Tracheal epithelial cell (primary cell): ENCODE measurements around the gene LRPPRC. TPM values are rescaled to one million over a fixed set of nuclear protein-coding genes. Genes with fewer than 3 reads are reported as not detected.

Experiments used
- total RNA-seq: library from RNA; depleted of rRNA; stranded (reverse); fragments of >200 nt; gene quantifications from 2 replicates; pipeline ENCODE4 v1.2.1, GENCODE V29; 2014

The LRPPRC gene
- 68.0 and 89.5 TPM in 2 replicates for total RNA-seq

DNA sequence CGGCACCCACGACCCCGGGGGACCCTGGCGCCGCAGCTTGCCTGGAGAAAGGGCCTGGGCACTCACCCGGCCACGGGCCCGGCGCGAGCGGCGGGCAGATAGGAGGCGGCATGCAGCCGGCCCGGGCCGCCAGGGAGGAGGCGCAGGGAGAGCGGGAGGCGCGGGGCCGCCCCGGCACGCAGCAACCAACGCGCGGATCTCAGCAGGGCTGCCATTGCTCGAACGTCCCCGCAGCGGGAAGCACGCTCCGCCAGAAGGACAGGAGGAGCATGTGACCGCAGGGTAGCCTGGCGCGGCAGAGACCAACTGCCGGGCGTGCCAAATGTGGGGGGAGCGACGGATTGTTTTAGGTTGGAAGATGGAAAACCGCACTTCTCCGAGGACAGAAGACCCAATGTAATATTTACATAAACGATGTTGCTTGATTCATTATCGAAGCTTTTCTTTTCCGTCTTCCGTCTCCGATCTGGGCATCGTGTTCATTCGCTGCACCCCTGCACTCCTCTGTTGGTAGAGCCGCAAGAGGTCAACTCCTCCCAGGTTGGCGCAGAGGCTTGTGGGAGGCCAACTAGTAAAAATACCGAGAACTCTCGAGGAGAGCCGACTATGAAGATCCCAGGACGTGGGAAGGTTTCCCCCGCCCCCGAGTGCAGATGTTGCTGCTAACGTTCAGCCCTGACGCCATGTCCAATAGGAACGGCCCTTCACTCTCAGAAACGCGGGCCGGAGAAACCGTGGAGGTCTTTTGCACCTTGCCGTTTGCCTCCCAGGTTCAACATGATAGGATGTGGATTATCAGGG lies at the start of gene LRPPRC:
Gene LRPPRC, minus strand, starts transcription at position 257 of the 801 bp plus-strand sequence. Its CDS starts 42 bp downstream, at position 215.

DNA sequence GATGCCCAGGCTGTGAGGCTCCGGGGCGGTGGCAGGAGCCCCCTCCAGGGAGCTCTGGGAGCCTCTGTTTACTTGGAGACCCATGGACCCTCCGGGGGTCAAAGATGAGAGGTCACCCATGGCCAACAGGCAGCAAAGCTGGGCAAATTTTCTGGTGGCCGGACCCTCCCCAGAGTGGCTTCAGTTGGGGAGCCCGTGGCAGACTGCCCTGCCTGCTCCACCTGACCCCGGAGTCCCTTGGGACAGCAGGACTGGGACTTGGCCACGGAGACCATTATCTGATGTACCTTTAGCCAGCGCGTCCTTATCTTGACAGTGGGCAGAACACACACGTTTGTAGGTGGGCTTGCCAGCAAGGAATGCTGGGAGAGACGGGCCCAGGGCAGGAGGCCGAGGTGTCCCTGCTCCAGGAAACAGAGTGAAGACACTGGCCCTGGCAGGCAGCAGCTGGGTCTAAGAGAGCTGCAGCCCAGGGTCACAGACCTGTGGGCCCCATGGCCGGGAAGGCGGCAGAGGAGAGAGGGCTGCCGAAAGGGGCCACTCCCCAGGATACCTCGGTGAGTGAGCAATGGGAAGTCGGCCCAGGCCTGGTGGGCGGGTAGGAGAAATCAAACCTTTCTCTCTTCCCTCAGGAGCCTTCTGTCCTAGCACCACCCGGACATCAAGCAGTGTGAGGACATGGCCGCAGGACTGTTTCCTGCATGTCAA lies 157.1 kb downstream of the LRPPRC start, which contains the start of the genes ABCG5 and ABCG8:
Gene ABCG5, minus strand, starts transcription at position 280 of the 708 bp plus-strand sequence. Its CDS starts 160 bp downstream, at position 120.
Gene ABCG8, plus strand, starts transcription at position 412 of the 708 bp plus-strand sequence. Its CDS starts 83 bp downstream, at position 495.

Other genes starting within 250 kb of the LRPPRC start
- gene DYNC2LI1, start 221.9 kb downstream of the LRPPRC start, total RNA-seq, result 11.1 and 14.9 TPM in 2 replicates
- not detected in 2 replicates for gene ABCG5, start 157.2 kb downstream of the LRPPRC start, total RNA-seq
- gene ABCG8, start 157.0 kb downstream of the LRPPRC start, total RNA-seq, result under 0.01 TPM in 1 of 2 replicates, not detected in the other
- 17.8 and 18.1 TPM in 2 replicates for gene PPM1B, start 172.9 kb upstream of the LRPPRC start, total RNA-seq